Suprapubic skin (tissue), 3 donors: ENCODE results near the gene PRRC2B.

ENCODE experiments used
- POLR2AphosphoS5 ChIP-seq, 3 donors: sonication (generic); formaldehyde crosslinking; IDR thresholded peaks; one replicate each; pipeline ENCODE4 v1.6.1; 2017; ENCODE audit warnings: antibody characterized with exemption in 3 of 3
- TF ChIP-seq, protein P1 (sequence below), 2 donors: fragments of 200-600 bp in 1 of 2; fragments of 450-650 bp in 1 of 2; sonication (generic) in 1 of 2; IDR thresholded peaks; one replicate each; pipeline ENCODE4 v1.5.1; 2016 to 2019; ENCODE audit warnings: antibody characterized with exemption in 2 of 2, mild to moderate bottlenecking in 1 of 2, moderate library complexity in 1 of 2

DNA sequence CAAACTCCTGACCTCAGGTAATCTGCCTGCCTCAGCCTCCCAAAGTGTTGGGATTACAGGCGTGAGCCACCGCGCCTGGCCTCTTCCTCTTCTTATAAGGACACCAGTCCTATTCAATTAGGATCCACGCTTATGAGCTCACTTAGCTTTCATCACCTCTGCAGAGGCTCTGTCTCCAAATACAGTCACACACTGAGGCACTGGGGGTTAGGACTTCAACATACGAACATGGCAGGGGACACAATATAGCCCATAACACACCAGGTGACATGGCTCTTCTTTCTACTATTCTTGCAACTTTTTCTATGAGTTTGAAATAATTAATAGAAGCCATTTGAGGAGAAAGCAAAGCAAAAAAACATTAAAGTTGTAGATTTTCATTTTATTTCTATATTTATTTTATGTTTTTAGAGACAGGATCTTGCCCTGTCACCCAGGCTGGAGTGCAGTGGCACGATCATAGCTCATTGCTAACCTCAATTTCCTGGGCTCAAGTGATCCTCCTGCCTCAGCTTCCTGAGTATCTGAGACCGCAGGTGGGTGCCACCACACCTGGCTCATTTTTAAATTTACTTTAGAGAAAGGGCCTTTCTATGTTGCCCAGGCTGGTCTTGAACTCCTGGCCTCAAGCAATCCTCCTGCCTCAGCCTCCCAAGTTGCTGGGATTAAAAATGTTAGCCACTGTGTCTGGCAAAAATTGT lies 145.5 kb downstream of the PRRC2B start:
- no peak for TF ChIP-seq POLR2AphosphoS5 (IDR thresholded peaks at IDR 0.05)
- TF ChIP-seq, protein P1, sequence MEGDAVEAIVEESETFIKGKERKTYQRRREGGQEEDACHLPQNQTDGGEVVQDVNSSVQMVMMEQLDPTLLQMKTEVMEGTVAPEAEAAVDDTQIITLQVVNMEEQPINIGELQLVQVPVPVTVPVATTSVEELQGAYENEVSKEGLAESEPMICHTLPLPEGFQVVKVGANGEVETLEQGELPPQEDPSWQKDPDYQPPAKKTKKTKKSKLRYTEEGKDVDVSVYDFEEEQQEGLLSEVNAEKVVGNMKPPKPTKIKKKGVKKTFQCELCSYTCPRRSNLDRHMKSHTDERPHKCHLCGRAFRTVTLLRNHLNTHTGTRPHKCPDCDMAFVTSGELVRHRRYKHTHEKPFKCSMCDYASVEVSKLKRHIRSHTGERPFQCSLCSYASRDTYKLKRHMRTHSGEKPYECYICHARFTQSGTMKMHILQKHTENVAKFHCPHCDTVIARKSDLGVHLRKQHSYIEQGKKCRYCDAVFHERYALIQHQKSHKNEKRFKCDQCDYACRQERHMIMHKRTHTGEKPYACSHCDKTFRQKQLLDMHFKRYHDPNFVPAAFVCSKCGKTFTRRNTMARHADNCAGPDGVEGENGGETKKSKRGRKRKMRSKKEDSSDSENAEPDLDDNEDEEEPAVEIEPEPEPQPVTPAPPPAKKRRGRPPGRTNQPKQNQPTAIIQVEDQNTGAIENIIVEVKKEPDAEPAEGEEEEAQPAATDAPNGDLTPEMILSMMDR (IDR thresholded peaks at IDR 0.05) = no peak
